Esophagus (tissue), 2 donors: ENCODE measurements around the gene MCAM. TPM values are rescaled to one million over a fixed set of nuclear protein-coding genes. Genes with fewer than 3 reads are reported as not detected.

Experiments
- H3K27ac ChIP-seq, 2 donors: one replicate each; pipeline ENCODE4 v1.5.1; 2013; ENCODE audit warnings: low read depth in 2 of 2, mild to moderate bottlenecking in 2 of 2, inconsistent platforms in 1 of 2, low read length in 1 of 2, moderate library complexity in 1 of 2
- H3K27me3 ChIP-seq, 2 donors: one replicate each; pipeline ENCODE4 v1.6.1; 2013; ENCODE audit warnings: low read length in 2 of 2, control low read depth in 1 of 2, mild to moderate bottlenecking in 1 of 2; ENCODE audit not compliant: insufficient read depth in 2 of 2, control insufficient read depth in 1 of 2
- H3K36me3 ChIP-seq, 2 donors: one replicate each; pipeline ENCODE4 v1.6.1; 2013; ENCODE audit warnings: low read length in 1 of 2; ENCODE audit not compliant: control insufficient read depth in 2 of 2, insufficient read depth in 2 of 2
- H3K4me1 ChIP-seq, 2 donors: one replicate each; pipeline ENCODE4 v1.6.1; 2013; ENCODE audit warnings: low read length in 1 of 2; ENCODE audit not compliant: control insufficient read depth in 2 of 2, insufficient read depth in 2 of 2
- H3K4me3 ChIP-seq, 2 donors: one replicate each; pipeline ENCODE4 v1.5.1; 2013; ENCODE audit warnings: low read length in 2 of 2, mild to moderate bottlenecking in 2 of 2, low read depth in 1 of 2, moderate library complexity in 1 of 2
- H3K9me3 ChIP-seq, 2 donors: one replicate each; pipeline ENCODE4 v1.6.1; 2013; ENCODE audit warnings: mild to moderate bottlenecking in 2 of 2, low read depth in 1 of 2, low read length in 1 of 2, moderate library complexity in 1 of 2; ENCODE audit not compliant: control insufficient read depth in 2 of 2, insufficient read depth in 1 of 2
- WGBS, 2 donors: extraction: QIAGEN DNeasy Blood & Tissue Kit; methylation state at CpG; one replicate each; pipeline ENCODE4 v1.1.7; 2013; 5-methylcytosine and 5-hydroxymethylcytosine counted together
- polyA plus RNA-seq, 2 donors: library from polyadenylated mRNA; stranded (reverse); fragments of 200-250 nt; gene quantifications; one replicate each; pipeline ENCODE4 v1.2.3, GENCODE V29; 2013
- donor health status: healthy with polysubstance abuse.
- donor health status: Bipolar disorder and iron deficiency.

MCAM gene
- polyA plus RNA-seq, 2 donors: 10.3 to 34.4 TPM

- H3K4me3 ChIP-seq: no peak overlapping the region
- H3K27me3 ChIP-seq: no peaks in the 10 kb centered on the region
- H3K27ac ChIP-seq: peak overlapping the region in 1 of 2 donors; percentile 22
- WGBS, 2 donors: 81 to 84% methylated on average over 17 of the region's 17 CpGs
- peaks cover 0 to 11% of the 10 kb centered on the region in 2 donors for H3K36me3 ChIP-seq
- peaks cover 4 to 7% of the 10 kb centered on the region in 2 donors for H3K4me1 ChIP-seq
- no peaks in the 10 kb centered on the region for H3K9me3 ChIP-seq
Observed at GRCh38 chr11:119309953-119310681, 6.8 kb downstream of the MCAM start.

GRCh38 chr11:119309411-119309810, 7.5 kb downstream of the MCAM start:
- H3K4me1 ChIP-seq: peaks cover 3 to 7% of the 10 kb centered on the region in 2 donors
- 86 to 93% methylated on average over 11 of the region's 11 CpGs for WGBS, 2 donors
- peak overlapping the region in 1 of 2 donors; percentile 44 for H3K27ac ChIP-seq

GRCh38 chr11:119307974-119308373, 9.0 kb downstream of the MCAM start:
- H3K4me3 ChIP-seq: no peak overlapping the region
- peaks cover 3 to 7% of the 10 kb centered on the region in 2 donors for H3K4me1 ChIP-seq
- H3K9me3 ChIP-seq: no peaks in the 10 kb centered on the region
- H3K36me3 ChIP-seq: peaks cover 0 to 13% of the 10 kb centered on the region in 2 donors
- WGBS, 2 donors: 68 to 74% methylated on average over 5 of the region's 5 CpGs
- H3K27ac ChIP-seq: peak overlapping the region in 1 of 2 donors; percentile 50
- H3K27me3 ChIP-seq: no peaks in the 10 kb centered on the region

More at GRCh38 chr11:119309411-119309810, 7.5 kb downstream of the MCAM start:
- no peak overlapping the region for H3K4me3 ChIP-seq
- no peaks in the 10 kb centered on the region for H3K9me3 ChIP-seq
- H3K36me3 ChIP-seq: peaks cover 0 to 8% of the 10 kb centered on the region in 2 donors
- H3K27me3 ChIP-seq: no peaks in the 10 kb centered on the region

- 84 to 88% methylated on average over 1 of the region's 1 CpG for WGBS, 2 donors
- H3K4me3 ChIP-seq: no peak overlapping the region
- peaks cover 3 to 7% of the 10 kb centered on the region in 2 donors for H3K4me1 ChIP-seq
- H3K36me3 ChIP-seq: peaks cover 0 to 13% of the 10 kb centered on the region in 2 donors
- H3K27me3 ChIP-seq: no peaks in the 10 kb centered on the region
- H3K9me3 ChIP-seq: no peaks in the 10 kb centered on the region
- peak overlapping the region in 1 of 2 donors; percentile 59 for H3K27ac ChIP-seq
Observed at GRCh38 chr11:119307219-119307618, 9.7 kb downstream of the MCAM start.

- peak overlapping the region; percentile 32 to 70 for H3K27ac ChIP-seq
- WGBS, 2 donors: 68% methylated on average over 5 of the region's 5 CpGs
Observed at GRCh38 chr11:119306373-119306890, 10.5 kb downstream of the MCAM start.

GRCh38 chr11:119305556-119306372, 11.2 kb downstream of the MCAM start:
- 82 to 86% methylated on average over 7 of the region's 7 CpGs for WGBS, 2 donors
- peaks cover 2 to 3% of the 10 kb centered on the region in 2 donors for H3K4me1 ChIP-seq
- H3K27me3 ChIP-seq: no peaks in the 10 kb centered on the region
- peaks cover 0 to 18% of the 10 kb centered on the region in 2 donors for H3K36me3 ChIP-seq
- no peak overlapping the region for H3K4me3 ChIP-seq
- H3K9me3 ChIP-seq: no peaks in the 10 kb centered on the region
- peak overlapping the region; percentile 32 to 70 for H3K27ac ChIP-seq

More at GRCh38 chr11:119306373-119306890, 10.5 kb downstream of the MCAM start:
- Histone ChIP-seq H3K9me3 (no peaks in the 10 kb centered on the region), H3K4me1 (peaks cover 3 to 7% of the 10 kb centered on the region in 2 donors), H3K27me3 (no peaks in the 10 kb centered on the region), H3K36me3 (peaks cover 0 to 17% of the 10 kb centered on the region in 2 donors), H3K4me3 (no peak overlapping the region)

GRCh38 chr11:119303227-119303718, 13.7 kb downstream of the MCAM start:
- 88 to 89% methylated on average over 5 of the region's 5 CpGs for WGBS, 2 donors
- Histone ChIP-seq H3K36me3 (peaks cover 0 to 22% of the 10 kb centered on the region in 2 donors), H3K27me3 (no peaks in the 10 kb centered on the region), H3K27ac (no peak overlapping the region), H3K4me1 (peaks cover 2 to 3% of the 10 kb centered on the region in 2 donors), H3K4me3 (no peak overlapping the region), H3K9me3 (no peaks in the 10 kb centered on the region)

GRCh38 chr11:119300198-119300964, 16.5 kb downstream of the MCAM start:
- Histone ChIP-seq H3K4me1 (no peaks in the 10 kb centered on the region), H3K9me3 (no peaks in the 10 kb centered on the region), H3K27me3 (no peaks in the 10 kb centered on the region), H3K36me3 (peaks cover 0 to 21% of the 10 kb centered on the region in 2 donors), H3K27ac (no peak overlapping the region), H3K4me3 (no peak overlapping the region)
- WGBS, 2 donors: 74 to 85% methylated on average over 3 of the region's 3 CpGs

- Histone ChIP-seq H3K4me1 (no peaks in the 10 kb centered on the region), H3K36me3 (peaks cover 0 to 21% of the 10 kb centered on the region in 2 donors), H3K27ac (no peak overlapping the region), H3K27me3 (no peaks in the 10 kb centered on the region), H3K9me3 (no peaks in the 10 kb centered on the region), H3K4me3 (no peak overlapping the region)
- WGBS, 2 donors: 96 to 97% methylated on average over 9 of the region's 9 CpGs
Observed at GRCh38 chr11:119299416-119299815, 17.5 kb downstream of the MCAM start.
